ENCODE data around the gene NUDT21. TPM values are rescaled to one million over a fixed set of nuclear protein-coding genes. Genes with fewer than 3 reads are reported as not detected.

The NUDT21 gene
- total RNA-seq, 2 experiments from 2014 or later: 296 to 306 TPM

DNA sequence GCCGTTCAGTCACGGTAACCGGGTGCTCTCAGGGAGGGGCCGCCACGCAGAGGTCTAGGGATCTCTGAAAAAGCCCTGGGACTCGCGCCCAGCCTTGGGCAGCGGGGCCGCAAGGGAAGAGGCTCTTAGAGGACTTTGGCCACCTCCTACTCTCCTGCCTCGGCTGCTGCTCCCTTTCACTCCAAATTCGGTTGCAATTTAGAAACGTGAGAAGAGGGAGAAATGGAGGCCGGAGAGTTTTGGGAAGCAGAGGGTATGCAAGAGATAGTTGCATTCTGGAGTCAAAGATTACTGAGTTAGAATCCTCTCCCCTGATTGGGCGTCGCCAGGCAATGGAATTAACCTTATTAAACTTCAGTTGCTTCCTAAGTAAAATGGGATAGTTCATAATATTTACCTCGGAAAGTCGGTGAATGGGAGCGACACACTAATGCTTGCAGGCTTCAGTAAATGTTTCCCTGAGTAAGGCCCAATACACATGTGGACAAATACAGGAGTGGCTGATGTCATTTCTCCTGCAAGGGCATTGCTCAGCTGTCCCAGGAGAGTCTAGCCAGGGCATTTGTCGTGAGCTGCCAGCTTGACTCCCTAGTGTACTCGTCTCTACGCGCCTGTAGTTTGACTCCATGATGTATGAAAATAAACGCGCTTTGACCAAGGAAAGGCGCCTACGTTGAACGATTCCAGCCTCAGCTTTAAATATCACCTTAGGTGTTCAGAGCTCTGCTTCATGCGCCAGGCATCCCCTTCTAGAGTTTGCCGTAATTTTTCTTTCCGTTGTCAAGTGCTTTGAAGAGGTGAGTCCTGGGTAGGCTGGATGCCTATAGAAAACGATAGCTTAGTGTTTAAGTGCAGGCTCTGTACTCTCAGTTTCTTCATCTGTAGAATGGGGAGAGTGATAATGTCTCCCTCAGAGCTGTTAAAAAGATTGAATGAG lies 889 bp upstream of the NUDT21 start:
- ChIA-PET POLR2A (interaction anchor here (0.6 to 1.8 kb wide), 8 partner anchors 14 to 97 kb away, joined by 3 to 5 read pairs (median 4); no protein-coding TSS in a partner anchor), CTCF (interaction anchor here (1.0 to 1.8 kb wide), 4 partner anchors 8 to 257 kb away, joined by 3 to 5 read pairs (median 4); no protein-coding TSS in a partner anchor)
- ATAC-seq (peak; percentile 32), DNase-seq (peak; percentile 17)
- H3K4me3 Mint-ChIP-seq: peak overlapping the region; percentile 80
- H3K36me3 Mint-ChIP-seq (ENCODE audit: low read depth): peaks cover 53% of the 10 kb centered on the region
- no peak for TF ChIP-seq CTCF (IDR thresholded peaks at IDR 0.05)
- intact Hi-C loops (cut with micrococcal nuclease): no loop called here
- no peaks in the 10 kb centered on the region for H3K27me3 Mint-ChIP-seq
- peaks cover 43% of the 10 kb centered on the region for H3K4me1 Mint-ChIP-seq (ENCODE audit: low read depth)
- H3K27ac Mint-ChIP-seq: peak overlapping the region; percentile 92
- H3K9me3 Mint-ChIP-seq: no peaks in the 10 kb centered on the region

DNA sequence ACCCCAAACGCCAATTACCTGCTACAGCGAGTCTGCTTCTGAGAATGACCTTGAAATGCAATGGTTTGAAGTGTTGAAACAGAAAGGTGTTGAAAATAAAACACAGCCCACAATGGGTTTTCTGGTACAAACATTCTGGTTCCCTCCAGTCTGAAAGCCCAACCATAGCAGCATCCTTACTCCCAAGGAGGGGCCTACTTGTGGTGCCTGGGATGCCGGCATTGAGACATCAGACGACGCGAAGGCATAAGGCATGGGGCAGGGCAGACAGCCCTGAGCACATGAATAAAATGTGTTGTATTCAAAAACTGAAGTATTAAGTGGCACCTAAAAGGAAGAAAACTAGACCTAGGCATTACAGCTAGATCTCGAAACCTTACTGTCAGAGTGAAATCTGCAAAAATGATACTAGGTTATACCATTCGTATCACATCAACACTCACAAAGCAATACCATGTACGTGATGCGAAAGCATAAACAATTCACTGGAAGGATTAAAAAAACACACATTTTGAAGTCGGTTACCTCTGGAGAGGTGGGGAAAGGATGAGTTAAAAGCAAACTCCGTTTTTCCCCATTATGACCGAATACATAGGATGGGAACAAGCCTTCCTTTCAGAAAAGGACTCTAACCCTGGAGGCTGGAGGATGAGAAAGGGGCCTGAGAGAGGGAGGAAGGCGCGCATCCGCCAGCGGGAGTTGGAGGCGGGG lies 702 bp downstream of the NUDT21 start:
- TF ChIP-seq CTCF (IDR thresholded peaks at IDR 0.05): no peak
- CTCF ChIA-PET: interaction anchor here (1.2 to 1.8 kb wide), 3 partner anchors 10 to 259 kb away, joined by 3 to 5 read pairs (median 5); no protein-coding TSS in a partner anchor
- intact Hi-C loops (cut with micrococcal nuclease): no loop called here

GRCh38 chr16:56448005-56448404 lies 3.1 kb downstream of the NUDT21 start:
- ChIA-PET CTCF (interaction anchor here (0.9 kb wide), 1 partner anchor 47 kb away, joined by 3 read pairs; no protein-coding TSS in a partner anchor), POLR2A (interaction anchor here (1.2 kb wide), 1 partner anchor 498 kb away, joined by 3 read pairs; no protein-coding TSS in a partner anchor)
- H3K4me1 Mint-ChIP-seq (ENCODE audit: low read depth): peaks cover 40% of the 10 kb centered on the region
- no peaks in the 10 kb centered on the region for H3K27me3 Mint-ChIP-seq
- no peak for DNase-seq
- no peak for ATAC-seq
- H3K9me3 Mint-ChIP-seq: no peaks in the 10 kb centered on the region
- no peak for TF ChIP-seq CTCF (IDR thresholded peaks at IDR 0.05)
- intact Hi-C loops (cut with micrococcal nuclease): no loop called here
- peaks cover 44% of the 10 kb centered on the region for H3K36me3 Mint-ChIP-seq (ENCODE audit: low read depth)
- peak overlapping the region; percentile 37 for H3K4me3 Mint-ChIP-seq
- peak overlapping the region; percentile 85 for H3K27ac Mint-ChIP-seq

More for the DNA sequence above, 702 bp downstream of the NUDT21 start:
- POLR2A ChIA-PET: interaction anchor here (1.8 kb wide), 1 partner anchor 12 kb away, joined by 5 read pairs; no protein-coding TSS in a partner anchor
- Mint-ChIP-seq H3K4me1 (ENCODE audit: low read depth) (peaks cover 43% of the 10 kb centered on the region), H3K27ac (peak overlapping the region; percentile 92), H3K27me3 (no peaks in the 10 kb centered on the region), H3K9me3 (no peaks in the 10 kb centered on the region), H3K4me3 (peak overlapping the region; percentile 80), H3K36me3 (ENCODE audit: low read depth) (peaks cover 43% of the 10 kb centered on the region)
- ATAC-seq: no peak
- DNase-seq: no peak

DNA sequence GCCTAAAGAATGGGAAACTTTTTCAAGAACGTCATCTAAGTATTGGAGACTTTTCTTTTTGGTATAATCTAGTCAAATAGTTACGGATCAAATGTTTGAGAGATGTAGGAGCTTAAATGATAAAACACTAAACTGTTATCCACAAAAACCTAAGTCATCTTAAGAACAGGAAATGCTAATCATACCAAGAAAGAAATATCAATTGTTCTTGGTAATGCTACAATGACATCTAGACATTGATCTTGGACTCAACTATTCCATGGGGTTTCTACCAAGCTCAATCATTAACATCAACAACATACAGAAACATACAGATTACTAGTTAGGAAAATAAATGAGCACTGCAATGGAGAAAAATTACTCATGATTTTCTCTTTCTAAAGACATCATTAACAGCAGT lies 3.8 kb downstream of the NUDT21 start:
- DNase-seq: no peak
- Mint-ChIP-seq H3K4me1 (ENCODE audit: low read depth) (peaks cover 33% of the 10 kb centered on the region), H3K36me3 (ENCODE audit: low read depth) (peaks cover 44% of the 10 kb centered on the region), H3K9me3 (no peaks in the 10 kb centered on the region), H3K27ac (peak overlapping the region; percentile 85), H3K27me3 (no peaks in the 10 kb centered on the region), H3K4me3 (no peak overlapping the region)
- intact Hi-C loops (cut with micrococcal nuclease): no loop called here
- ChIA-PET POLR2A (interaction anchor here (1.2 kb wide), 1 partner anchor 498 kb away, joined by 3 read pairs; no protein-coding TSS in a partner anchor), CTCF (interaction anchor here (0.9 kb wide), 1 partner anchor 46 kb away, joined by 3 read pairs; no protein-coding TSS in a partner anchor)
- TF ChIP-seq CTCF (IDR thresholded peaks at IDR 0.05): no peak
- ATAC-seq: no peak
